Transverse colon (tissue), 4 donors: Measurements from ENCODE around the gene HSPG2. TPM values are rescaled to one million over a fixed set of nuclear protein-coding genes. Genes with fewer than 3 reads are reported as not detected.

Experiments used
- DNase-seq: peaks from one replicate; pipeline ENCODE4 v3.0.0-alpha.2; 2019
- H3K27ac ChIP-seq, 4 donors: fragments of 200-600 bp; sonication (generic); 2 replicates each; pipeline ENCODE4 v1.5.1; 2016 to 2018; ENCODE audit warnings: inconsistent platforms in 4 of 4
- H3K27me3 ChIP-seq: fragments of 200-600 bp; sonication (generic); 2 replicates; pipeline ENCODE4 v1.5.1; 2017; ENCODE audit warnings: inconsistent platforms
- H3K36me3 ChIP-seq, 4 donors: fragments of 200-600 bp; sonication (generic); 2 replicates each; pipeline ENCODE4 v1.5.1; 2017 to 2019; ENCODE audit warnings: inconsistent platforms in 4 of 4
- H3K4me1 ChIP-seq, 4 donors: fragments of 200-600 bp; sonication (generic); 2 replicates each; pipeline ENCODE4 v1.5.1; 2017 to 2020; ENCODE audit warnings: inconsistent platforms in 4 of 4
- H3K4me3 ChIP-seq, 4 donors: fragments of 200-600 bp; sonication (generic); 1 replicate in 1 of 4; 2 replicates in 3 of 4; pipeline versions ENCODE4 v1.5.1 to v1.6.1; 2017 to 2019; ENCODE audit warnings: inconsistent platforms in 4 of 4
- H3K9me3 ChIP-seq, 2 donors: fragments of 200-600 bp; sonication (generic); 2 replicates each; pipeline ENCODE4 v1.5.1; 2017 to 2019; ENCODE audit warnings: inconsistent platforms in 2 of 2
- EP300 ChIP-seq: sonication (generic); formaldehyde crosslinking; IDR thresholded peaks from one replicate; pipeline ENCODE4 v1.6.1; 2017; ENCODE audit warnings: antibody characterized with exemption, low read depth
- POLR2A ChIP-seq: fragments of 450-650 bp; IDR thresholded peaks from one replicate; pipeline ENCODE4 v1.6.1; 2016; ENCODE audit warnings: antibody characterized with exemption, mild to moderate bottlenecking, moderate library complexity
- POLR2AphosphoS5 ChIP-seq, 3 donors: sonication (generic); formaldehyde crosslinking; IDR thresholded peaks; one replicate each; pipeline ENCODE4 v1.6.1; 2016; ENCODE audit warnings: antibody characterized with exemption in 3 of 3
- WGBS, 2 donors: methylation state at CpG; one replicate each; pipeline ENCODE4 v1.1.5; 2018; ENCODE audit warnings: low coverage in 1 of 2; 5-methylcytosine and 5-hydroxymethylcytosine counted together
- in situ Hi-C, 4 donors: fragments of 200-750 bp; cut with MboI; loops; one replicate each; pipeline versions ENCODE4 v1.15.0 to v1.15.1; 2017; ENCODE audit warnings: low sequenced_read_pairs in 3 of 4, low pct_ligation_motif_present in 1 of 4, low pct_unique_long_range_greater_than_20kb in 1 of 4
- intact Hi-C: fragments of 100-400 bp; cut with DNase I; formaldehyde crosslinking; loops from one replicate; pipeline ENCODE4 v1.15.1; 2023; ENCODE audit warnings: low total_unique reads
- total RNA-seq, 4 donors: library from RNA; depleted of rRNA; stranded (reverse); fragments of >200 nt; gene quantifications; one replicate each; pipeline ENCODE4 v1.1.0, GENCODE V29; 2016
- TF ChIP-seq, protein P1 (sequence below), 5 experiments: fragments of 200-600 bp in 3 of 5; fragments of 450-650 bp in 2 of 5; sonication (generic) in 3 of 5; IDR thresholded peaks; 1 replicate in 2 of 5; 2 replicates in 3 of 5; pipeline ENCODE4 v1.5.1; 2016 to 2017; ENCODE audit warnings: antibody characterized with exemption in 5 of 5, inconsistent platforms in 3 of 5, mild to moderate bottlenecking in 2 of 5, moderate library complexity in 1 of 5

The HSPG2 gene
- total RNA-seq, 4 donors from 2014 or later, result 107 to 343 (median 228) TPM

DNA sequence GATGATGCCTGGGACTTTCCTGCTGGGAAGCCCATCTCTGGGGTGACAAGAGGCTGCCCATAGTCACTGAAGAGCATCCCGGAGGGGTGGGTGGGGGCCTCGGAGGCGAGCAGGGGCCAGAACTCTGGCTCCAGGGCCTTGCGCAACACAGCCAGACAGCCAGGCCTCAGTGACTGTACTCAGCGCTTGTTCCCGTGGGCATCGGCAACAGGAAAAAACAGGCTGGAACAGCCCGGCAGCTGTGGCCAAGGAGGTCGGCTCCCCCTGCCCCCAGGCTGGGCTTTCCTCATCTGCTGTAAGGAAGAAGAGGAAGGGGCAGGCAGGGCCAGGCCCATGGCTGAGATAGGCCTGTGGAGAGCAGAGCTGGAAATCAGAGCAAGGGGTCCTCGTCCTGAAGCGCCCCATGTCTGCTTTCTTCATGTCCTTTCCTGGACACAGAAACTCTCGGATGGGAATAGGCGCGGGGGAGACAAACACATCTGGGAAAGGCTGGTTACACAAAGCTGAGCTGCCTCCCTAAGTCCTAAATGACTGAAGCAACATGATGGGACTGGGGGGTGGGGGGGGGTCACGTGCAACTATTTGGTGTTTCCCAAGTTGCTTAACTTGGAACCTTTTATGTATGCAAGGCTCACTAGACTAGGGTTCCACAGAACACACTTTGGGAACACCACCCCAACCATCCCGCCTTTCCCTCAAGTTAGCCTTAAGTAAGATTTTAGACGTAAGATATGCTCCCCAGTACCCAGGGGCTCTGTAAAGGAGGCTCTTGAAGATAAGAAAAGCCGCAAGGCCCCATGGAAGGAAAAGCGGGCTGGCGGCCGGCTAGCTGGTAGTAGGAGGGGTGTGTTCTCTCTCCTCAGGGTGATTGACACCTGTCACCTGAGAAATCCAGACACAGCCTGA, 30.7 kb downstream of the HSPG2 start:
- TF ChIP-seq POLR2A (no peak), EP300 (no peak), POLR2AphosphoS5 (IDR thresholded peaks at IDR 0.05) (peak in 1 of 3 donors; percentile 29)
- TF ChIP-seq, protein P1, sequence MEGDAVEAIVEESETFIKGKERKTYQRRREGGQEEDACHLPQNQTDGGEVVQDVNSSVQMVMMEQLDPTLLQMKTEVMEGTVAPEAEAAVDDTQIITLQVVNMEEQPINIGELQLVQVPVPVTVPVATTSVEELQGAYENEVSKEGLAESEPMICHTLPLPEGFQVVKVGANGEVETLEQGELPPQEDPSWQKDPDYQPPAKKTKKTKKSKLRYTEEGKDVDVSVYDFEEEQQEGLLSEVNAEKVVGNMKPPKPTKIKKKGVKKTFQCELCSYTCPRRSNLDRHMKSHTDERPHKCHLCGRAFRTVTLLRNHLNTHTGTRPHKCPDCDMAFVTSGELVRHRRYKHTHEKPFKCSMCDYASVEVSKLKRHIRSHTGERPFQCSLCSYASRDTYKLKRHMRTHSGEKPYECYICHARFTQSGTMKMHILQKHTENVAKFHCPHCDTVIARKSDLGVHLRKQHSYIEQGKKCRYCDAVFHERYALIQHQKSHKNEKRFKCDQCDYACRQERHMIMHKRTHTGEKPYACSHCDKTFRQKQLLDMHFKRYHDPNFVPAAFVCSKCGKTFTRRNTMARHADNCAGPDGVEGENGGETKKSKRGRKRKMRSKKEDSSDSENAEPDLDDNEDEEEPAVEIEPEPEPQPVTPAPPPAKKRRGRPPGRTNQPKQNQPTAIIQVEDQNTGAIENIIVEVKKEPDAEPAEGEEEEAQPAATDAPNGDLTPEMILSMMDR (IDR thresholded peaks at IDR 0.05), result no peak
- Histone ChIP-seq H3K4me1 (peaks cover 59 to 98% (median 71%) of the 10 kb centered on the region in 4 donors), H3K36me3 (no peaks in the 10 kb centered on the region), H3K9me3 (no peaks in the 10 kb centered on the region), H3K27ac (peak overlapping the region; percentile 74 to 98 (median 94)), H3K4me3 (no peak overlapping the region), H3K27me3 (no peaks in the 10 kb centered on the region)
- in situ Hi-C loops (no loop called here), intact Hi-C loops (no loop called here)
- 66 to 100% methylated on average over 3 to 21 of the region's 21 CpGs for WGBS, 2 donors
- DNase-seq, result no peak

DNA sequence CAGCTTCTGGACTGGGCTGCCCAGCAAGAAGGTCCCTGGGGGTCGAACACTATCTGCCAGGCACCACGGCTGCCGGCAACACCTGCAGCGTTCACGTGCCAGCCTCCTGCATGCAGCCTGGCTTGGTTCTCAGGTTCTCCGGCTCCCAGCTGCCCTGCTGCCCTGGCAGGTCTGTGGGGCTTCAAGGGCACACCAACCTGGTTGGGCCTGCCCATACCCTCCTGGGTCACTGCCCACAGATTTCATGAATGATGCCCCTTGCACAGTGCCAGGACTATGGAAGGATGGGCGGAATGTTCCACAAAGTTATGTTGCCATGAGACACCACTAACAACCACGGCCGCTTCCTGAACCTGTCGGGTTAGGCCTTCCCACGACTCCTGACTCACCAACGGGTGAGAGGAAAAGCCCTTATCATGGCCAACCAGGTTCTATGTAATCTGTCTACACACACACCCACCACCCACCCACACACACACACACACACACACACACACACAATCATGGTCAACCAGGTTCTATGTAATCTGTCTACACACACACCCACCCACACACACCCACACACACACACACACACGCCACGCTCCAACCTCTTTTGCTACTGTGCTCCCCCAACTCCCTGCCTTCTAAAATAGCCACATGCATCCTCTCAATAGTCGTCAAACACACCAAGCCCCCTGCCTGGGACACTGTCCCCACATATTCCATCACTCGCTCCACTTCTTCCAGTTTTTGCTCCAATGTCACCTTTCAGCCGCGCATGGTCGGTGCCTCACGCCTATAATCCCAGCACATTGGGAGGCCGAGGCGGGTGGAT, 32.2 kb downstream of the HSPG2 start:
- peak overlapping the region; percentile 74 to 98 (median 94) for H3K27ac ChIP-seq
- H3K4me3 ChIP-seq, result no peak overlapping the region
- in situ Hi-C loops (no loop called here), intact Hi-C loops (loop anchor here (5.0 kb wide), 1 partner anchor 32 kb away; the partner anchor contains the start of gene HSPG2)
- no peaks in the 10 kb centered on the region for H3K9me3 ChIP-seq
- TF ChIP-seq POLR2AphosphoS5 (IDR thresholded peaks at IDR 0.05) (peak in 2 of 3 donors; percentile 49 to 58), EP300 (peak; percentile 61), POLR2A (peak; percentile 23)
- TF ChIP-seq, protein P1 (IDR thresholded peaks at IDR 0.05), result no peak
- 56 to 80% methylated on average over 10 to 22 of the region's 22 CpGs for WGBS, 2 donors
- no peaks in the 10 kb centered on the region for H3K36me3 ChIP-seq
- H3K27me3 ChIP-seq, result no peaks in the 10 kb centered on the region
- peaks cover 59 to 98% (median 73%) of the 10 kb centered on the region in 4 donors for H3K4me1 ChIP-seq
- DNase-seq, result peak; percentile 82

DNA sequence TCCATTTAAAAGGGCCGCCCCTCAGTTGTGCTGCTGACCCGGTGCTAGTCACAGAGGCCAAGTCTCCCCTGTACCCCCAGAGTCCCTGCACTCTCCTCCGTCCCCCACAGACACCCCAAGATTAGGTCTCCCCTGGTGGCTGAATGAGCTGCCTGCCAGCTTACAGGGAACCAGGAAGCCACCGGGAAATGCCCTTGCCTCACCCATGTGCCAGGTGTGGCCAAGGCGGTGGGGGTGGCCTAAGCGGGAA, 32.7 kb downstream of the HSPG2 start:
- no peaks in the 10 kb centered on the region for H3K36me3 ChIP-seq

More for the DNA sequence above, 32.7 kb downstream of the HSPG2 start:
- WGBS, 2 donors, result 67% methylated on average over 4 of the region's 6 CpGs; no CpG with 5 or more reads in 1 of the 2 donors
- no peaks in the 10 kb centered on the region for H3K27me3 ChIP-seq
- TF ChIP-seq POLR2A (peak; percentile 38), EP300 (no peak), POLR2AphosphoS5 (IDR thresholded peaks at IDR 0.05) (no peak)
- TF ChIP-seq, protein P1 (IDR thresholded peaks at IDR 0.05), result peak; percentile 15 to 87 (median 32)
- intact Hi-C loops, result loop anchor here (5.0 kb wide), 1 partner anchor 33 kb away; the partner anchor contains the start of gene HSPG2
- peaks cover 64 to 98% (median 76%) of the 10 kb centered on the region in 4 donors for H3K4me1 ChIP-seq
- peak; percentile 85 for DNase-seq
- H3K27ac ChIP-seq, result peak overlapping the region; percentile 74 to 98 (median 94)
- H3K9me3 ChIP-seq, result no peaks in the 10 kb centered on the region
- no peak overlapping the region for H3K4me3 ChIP-seq
- in situ Hi-C loops, result no loop called here
